ENCODE measurements around the gene IQCH.

The IQCH gene

DNA sequence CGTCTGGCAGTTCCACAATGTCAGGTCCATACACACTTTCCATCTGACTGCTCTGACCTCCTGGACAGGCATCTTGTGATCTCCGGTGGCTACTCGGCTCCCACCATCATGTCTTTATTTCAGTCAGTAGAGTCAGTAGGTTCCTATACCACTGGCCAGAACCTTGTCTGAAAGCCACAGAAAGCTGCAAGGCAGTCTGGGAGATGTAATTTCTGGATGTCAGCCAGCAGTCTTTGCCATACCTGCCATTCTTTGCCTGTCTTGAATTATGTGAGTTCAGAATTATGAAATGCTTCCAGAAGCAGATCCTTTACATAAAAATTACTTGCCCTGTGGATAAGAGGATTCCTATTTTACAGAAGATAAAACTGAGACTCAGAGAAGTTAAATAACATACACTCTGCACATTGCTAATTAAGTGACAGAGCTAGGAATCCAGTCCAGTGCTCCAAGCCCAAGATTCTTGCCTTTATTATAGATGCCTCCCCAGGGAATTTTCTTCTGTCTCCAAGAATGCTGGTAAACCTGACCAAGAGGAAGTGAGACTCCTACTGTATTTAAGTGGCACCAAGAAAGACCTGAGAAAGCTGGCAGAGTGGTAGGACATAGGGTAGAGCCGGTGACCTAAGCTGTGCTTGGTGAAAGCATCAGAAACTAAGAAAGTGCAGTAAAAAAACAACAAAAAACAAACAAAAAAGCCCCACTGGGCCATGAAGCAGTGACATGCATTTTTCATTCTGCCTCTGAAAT, 75.6 kb downstream of the IQCH start:
- TF ChIP-seq, protein P1, sequence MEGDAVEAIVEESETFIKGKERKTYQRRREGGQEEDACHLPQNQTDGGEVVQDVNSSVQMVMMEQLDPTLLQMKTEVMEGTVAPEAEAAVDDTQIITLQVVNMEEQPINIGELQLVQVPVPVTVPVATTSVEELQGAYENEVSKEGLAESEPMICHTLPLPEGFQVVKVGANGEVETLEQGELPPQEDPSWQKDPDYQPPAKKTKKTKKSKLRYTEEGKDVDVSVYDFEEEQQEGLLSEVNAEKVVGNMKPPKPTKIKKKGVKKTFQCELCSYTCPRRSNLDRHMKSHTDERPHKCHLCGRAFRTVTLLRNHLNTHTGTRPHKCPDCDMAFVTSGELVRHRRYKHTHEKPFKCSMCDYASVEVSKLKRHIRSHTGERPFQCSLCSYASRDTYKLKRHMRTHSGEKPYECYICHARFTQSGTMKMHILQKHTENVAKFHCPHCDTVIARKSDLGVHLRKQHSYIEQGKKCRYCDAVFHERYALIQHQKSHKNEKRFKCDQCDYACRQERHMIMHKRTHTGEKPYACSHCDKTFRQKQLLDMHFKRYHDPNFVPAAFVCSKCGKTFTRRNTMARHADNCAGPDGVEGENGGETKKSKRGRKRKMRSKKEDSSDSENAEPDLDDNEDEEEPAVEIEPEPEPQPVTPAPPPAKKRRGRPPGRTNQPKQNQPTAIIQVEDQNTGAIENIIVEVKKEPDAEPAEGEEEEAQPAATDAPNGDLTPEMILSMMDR (IDR thresholded peaks at IDR 0.05; ENCODE audit: insufficient read depth, low read depth, low read length, missing control alignments), result no peak
- no peak overlapping the region for H3K4me3 ChIP-seq (ENCODE audit: low read length)
- DNase-seq (ENCODE audit: low read depth), result peak; percentile 2

DNA sequence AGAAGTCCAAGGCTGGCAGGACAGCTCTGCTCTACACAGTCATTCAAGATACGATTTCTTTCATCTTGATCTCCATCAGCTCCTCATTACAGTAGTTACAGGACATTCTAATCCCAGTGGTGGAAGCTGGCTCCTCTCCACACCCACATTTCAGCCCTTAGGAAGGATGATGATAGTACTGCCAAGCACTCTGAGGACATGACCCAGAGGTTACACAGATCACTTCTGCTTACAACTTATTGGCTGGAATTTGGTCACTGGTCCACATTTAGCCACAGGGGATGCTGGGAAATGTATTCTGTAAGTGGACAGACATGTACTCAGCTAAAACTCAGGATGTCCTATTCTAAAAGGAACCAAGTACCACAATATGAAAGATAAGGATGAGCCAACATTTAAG, 77.1 kb downstream of the IQCH start:
- TF ChIP-seq, protein P1 (IDR thresholded peaks at IDR 0.05; ENCODE audit: insufficient read depth, low read depth, low read length, missing control alignments), result no peak

DNA sequence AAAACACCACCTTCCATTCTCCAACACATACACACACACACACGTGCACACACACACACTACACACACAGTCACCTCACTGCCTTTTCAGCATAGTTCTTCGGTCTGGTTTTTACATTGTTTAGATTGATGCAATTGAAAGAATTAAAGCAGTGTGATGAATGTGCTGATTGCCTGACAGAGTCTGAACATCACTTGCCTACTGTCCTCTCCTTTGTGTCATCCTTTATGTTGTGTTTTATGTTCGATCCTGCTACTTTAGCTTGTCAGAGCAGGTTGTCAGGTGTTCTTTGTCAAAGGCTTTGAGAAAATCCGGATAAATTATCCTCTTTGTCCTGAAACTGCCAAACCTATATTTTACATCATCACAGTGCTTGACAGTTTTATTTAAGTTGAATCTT, 80.4 kb downstream of the IQCH start:
- TF ChIP-seq, protein P1 (IDR thresholded peaks at IDR 0.05; ENCODE audit: insufficient read depth, low read depth, low read length, missing control alignments), result no peak
- H3K4me3 ChIP-seq (ENCODE audit: low read length), result no peak overlapping the region
- no peak for DNase-seq (ENCODE audit: low read depth)

More for the DNA sequence above, 77.1 kb downstream of the IQCH start:
- no peak for DNase-seq (ENCODE audit: low read depth)
- H3K4me3 ChIP-seq (ENCODE audit: low read length), result no peak overlapping the region

DNA sequence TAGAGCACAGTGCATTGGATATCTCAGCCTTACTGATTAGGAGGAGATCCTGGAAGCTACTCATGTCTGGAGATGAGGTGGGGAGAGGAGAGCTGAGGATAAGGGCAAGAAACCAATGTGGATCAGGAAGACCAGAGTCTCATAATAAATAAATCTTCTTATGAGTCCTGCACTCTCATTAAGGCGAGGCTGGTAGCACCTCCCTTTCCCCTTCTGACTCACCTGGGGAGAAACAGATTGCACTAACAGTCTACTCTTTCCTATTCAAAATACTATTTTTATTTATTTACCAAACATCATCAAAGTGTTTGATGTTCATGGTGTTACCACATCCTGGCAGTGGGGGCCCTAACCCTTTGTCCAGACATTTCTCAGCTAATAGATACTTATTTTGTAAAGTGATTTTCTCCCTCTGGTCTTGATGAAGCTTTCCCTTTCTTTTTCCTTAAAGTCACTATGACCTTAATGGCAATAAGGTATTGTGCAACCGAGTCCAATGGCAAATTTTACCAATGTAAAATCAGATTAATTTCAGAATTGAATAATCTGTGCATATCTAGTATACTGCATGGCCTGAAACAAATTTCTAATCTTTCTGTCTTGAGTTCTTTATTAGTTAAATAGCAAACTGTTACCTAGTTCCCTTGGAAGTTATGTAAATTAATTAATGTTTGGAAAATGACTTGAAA, 81.1 kb downstream of the IQCH start:
- H3K4me3 ChIP-seq (ENCODE audit: low read length), result no peak overlapping the region
- peak; percentile 62 for DNase-seq (ENCODE audit: low read depth)
- TF ChIP-seq, protein P1 (IDR thresholded peaks at IDR 0.05; ENCODE audit: insufficient read depth, low read depth, low read length, missing control alignments), result no peak

DNA sequence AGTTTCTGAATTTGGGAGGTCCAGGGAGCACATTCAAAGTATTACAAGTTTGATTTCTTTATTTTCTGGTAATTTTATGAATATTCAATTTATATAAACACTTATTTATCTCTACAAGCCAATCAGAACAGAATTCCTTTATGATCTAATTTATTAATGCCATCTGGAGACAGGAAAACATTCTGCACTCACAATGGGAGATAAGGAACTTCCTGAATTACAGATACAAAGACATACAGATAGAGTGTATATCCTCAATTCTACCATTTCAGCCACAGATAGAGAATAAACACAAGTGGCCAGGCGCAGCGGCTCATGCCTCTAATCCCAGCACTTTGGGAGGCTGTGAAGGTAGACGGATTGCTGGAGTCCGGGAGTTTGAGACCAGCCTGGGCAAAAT, 86.0 kb downstream of the IQCH start:
- H3K4me3 ChIP-seq (ENCODE audit: low read length), result no peak overlapping the region
- no peak for DNase-seq (ENCODE audit: low read depth)
- TF ChIP-seq, protein P1 (IDR thresholded peaks at IDR 0.05; ENCODE audit: insufficient read depth, low read depth, low read length, missing control alignments), result no peak

DNA sequence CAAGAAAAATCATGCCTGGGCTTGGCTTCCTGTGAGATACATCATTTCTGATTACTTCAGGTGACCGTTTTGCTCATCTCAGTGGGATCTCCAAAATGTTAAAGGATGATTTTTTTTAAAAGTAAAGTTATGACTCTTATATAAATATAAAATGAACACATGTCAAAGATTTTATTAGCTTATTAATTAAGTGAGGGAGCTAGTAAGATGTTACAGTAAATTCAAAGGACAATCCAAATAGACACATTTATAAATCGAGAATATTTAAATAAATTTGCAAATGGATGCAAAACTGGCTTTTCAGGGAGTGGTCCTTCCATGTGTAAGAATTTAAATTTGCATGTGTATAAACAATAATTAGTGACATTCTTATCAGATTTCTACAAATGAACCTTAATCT, 87.0 kb downstream of the IQCH start:
- no peak for DNase-seq (ENCODE audit: low read depth)
- TF ChIP-seq, protein P1 (IDR thresholded peaks at IDR 0.05; ENCODE audit: insufficient read depth, low read depth, low read length, missing control alignments), result no peak
- H3K4me3 ChIP-seq (ENCODE audit: low read length), result no peak overlapping the region
